Pancreas (tissue), 10 donors: ENCODE data around the gene TMX2. TPM values are rescaled to one million over a fixed set of nuclear protein-coding genes. Genes with fewer than 3 reads are reported as not detected.
"Not testable (repeated sequence)": the region's sequence is repeated elsewhere in the genome, so short reads cannot be mapped to it uniquely, and the experiment has no call there.

Experiments used
- ATAC-seq, 4 donors: fragments of 200-7000 bp; cut with Tn5 transposase; one replicate each; pipeline versions ENCODE4 v1.8.0 to v1.9.1; 2020; ENCODE audit warnings: mild to moderate bottlenecking in 4 of 4, moderate library complexity in 4 of 4
- DNase-seq, 6 donors: peaks; one replicate each; pipeline ENCODE4 v3.0.0-alpha.2; 2020
- FAIRE-seq: peaks from 2 replicates; lab custom pipeline; 2012; peaks lifted over from hg19 to GRCh38; lab: Jason Lieb, UNC
- H3K27ac ChIP-seq, 4 donors: fragments of 200-600 bp; sonication (generic); 1 replicate in 3 of 4; 2 replicates in 1 of 4; pipeline versions ENCODE4 v1.5.0 to v1.8.0; 2020
- H3K27me3 ChIP-seq, 4 donors: fragments of 200-600 bp; one replicate each; pipeline ENCODE4 v1.8.0; 2021
- H3K36me3 ChIP-seq, 3 donors: fragments of 200-600 bp; sonication (generic) in 1 of 3; one replicate each; pipeline versions ENCODE4 v1.5.0 to v1.8.0; 2020 to 2021
- H3K4me1 ChIP-seq, 3 donors: fragments of 200-600 bp; one replicate each; pipeline ENCODE4 v1.8.0; 2021
- H3K4me3 ChIP-seq, 4 donors: fragments of 200-600 bp; sonication (generic) in 2 of 4; one replicate each; pipeline versions ENCODE4 v1.5.0 to v1.8.0; 2020 to 2021
- H3K9me3 ChIP-seq, 4 donors: fragments of 200-600 bp; one replicate each; pipeline ENCODE4 v1.8.0; 2021
- WGBS, 2 donors: extraction: QIAGEN DNeasy Blood & Tissue Kit; methylation state at CpG; one replicate each; pipeline ENCODE4 v1.1.7; 2013; 5-methylcytosine and 5-hydroxymethylcytosine counted together
- intact Hi-C, 3 donors: fragments of 100-400 bp; cut with DNase I; formaldehyde crosslinking; loops; one replicate each; pipeline versions ENCODE4 v1.11.1 to v1.14.2; 2022
- polyA plus RNA-seq, 2 donors: library from polyadenylated mRNA; stranded (reverse); fragments of 200-250 nt; gene quantifications; one replicate each; pipeline ENCODE4 v1.2.3, GENCODE V29; 2013
- total RNA-seq, 6 donors: library from RNA; stranded (reverse); fragmentation: NEBNext Ultra II Directional in 4 of 6; extraction: Animal tissue kit (Norgen Biotek cat#: 25700) in 4 of 6; gene quantifications; one replicate each; pipeline versions ENCODE4 v1.2.1 to v1.2.4, GENCODE V29; 2021 to 2023
- TF ChIP-seq, protein P1 (sequence below), 4 donors: fragments of 200-600 bp; sonication (generic) in 3 of 4; IDR thresholded peaks; one replicate each; pipeline versions ENCODE4 v1.5.0 to v1.8.0; 2021; ENCODE audit warnings: antibody characterized with exemption in 4 of 4
- donor health status: healthy with polysubstance abuse.
- donor health status: DM: no; HTN: no; CAD: no; lungs with moderate emphysema.
- donor health status: DM: no; HTN: no; CAD: no.
- donor health status: control.
- donor health status: control.
- donor health status: Bipolar disorder and iron deficiency.
- donor health status: DM: yes; HTN: yes; CAD: no.
- donor health status: DM: no; HTN: no; CAD: no.
- donor health status: DM: no; HTN: no; CAD: no.
- donor health status: DM: yes; HTN: yes; CAD: no.

TMX2 gene
- total and polyA plus RNA-seq, 8 donors = 19.8 to 46.4 (median 34.1) TPM

DNA sequence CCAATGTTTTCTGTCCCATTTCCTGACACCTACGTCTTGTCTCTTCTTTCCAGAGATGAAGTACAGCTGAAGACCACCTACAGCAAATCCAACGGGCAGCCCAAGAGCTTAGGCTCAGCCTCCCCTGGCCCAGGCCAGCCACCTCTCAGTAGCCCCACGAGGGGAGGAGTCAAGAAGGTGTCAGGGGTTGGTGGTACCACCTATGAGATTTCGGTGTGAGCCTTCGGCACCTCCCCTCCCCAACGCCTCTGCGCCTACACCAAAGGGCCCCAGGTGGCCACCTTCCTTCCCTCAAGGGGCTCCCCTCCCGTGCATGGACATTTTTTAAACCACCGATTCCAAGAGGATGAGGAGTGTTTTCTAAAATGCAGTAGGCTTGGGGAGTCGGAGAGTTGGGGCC, 12.6 kb upstream of the TMX2 start:
- no peak overlapping the region for H3K27ac ChIP-seq
- 86 to 93% methylated on average over 10 of the region's 10 CpGs for whole genome bisulfite sequencing, 2 donors
- no peaks in the 10 kb centered on the region for H3K27me3 ChIP-seq
- FAIRE-seq (no peak), ATAC-seq (no peak), DNase-seq (no peak)
- TF ChIP-seq, protein P1, sequence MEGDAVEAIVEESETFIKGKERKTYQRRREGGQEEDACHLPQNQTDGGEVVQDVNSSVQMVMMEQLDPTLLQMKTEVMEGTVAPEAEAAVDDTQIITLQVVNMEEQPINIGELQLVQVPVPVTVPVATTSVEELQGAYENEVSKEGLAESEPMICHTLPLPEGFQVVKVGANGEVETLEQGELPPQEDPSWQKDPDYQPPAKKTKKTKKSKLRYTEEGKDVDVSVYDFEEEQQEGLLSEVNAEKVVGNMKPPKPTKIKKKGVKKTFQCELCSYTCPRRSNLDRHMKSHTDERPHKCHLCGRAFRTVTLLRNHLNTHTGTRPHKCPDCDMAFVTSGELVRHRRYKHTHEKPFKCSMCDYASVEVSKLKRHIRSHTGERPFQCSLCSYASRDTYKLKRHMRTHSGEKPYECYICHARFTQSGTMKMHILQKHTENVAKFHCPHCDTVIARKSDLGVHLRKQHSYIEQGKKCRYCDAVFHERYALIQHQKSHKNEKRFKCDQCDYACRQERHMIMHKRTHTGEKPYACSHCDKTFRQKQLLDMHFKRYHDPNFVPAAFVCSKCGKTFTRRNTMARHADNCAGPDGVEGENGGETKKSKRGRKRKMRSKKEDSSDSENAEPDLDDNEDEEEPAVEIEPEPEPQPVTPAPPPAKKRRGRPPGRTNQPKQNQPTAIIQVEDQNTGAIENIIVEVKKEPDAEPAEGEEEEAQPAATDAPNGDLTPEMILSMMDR (IDR thresholded peaks at IDR 0.05) = no peak
- peaks cover 3 to 67% (median 38%) of the 10 kb centered on the region in 3 donors for H3K36me3 ChIP-seq
- no peaks in the 10 kb centered on the region for H3K4me1 ChIP-seq
- intact Hi-C loops = no loop called here
- no peak overlapping the region for H3K4me3 ChIP-seq
- H3K9me3 ChIP-seq = no peaks in the 10 kb centered on the region

DNA sequence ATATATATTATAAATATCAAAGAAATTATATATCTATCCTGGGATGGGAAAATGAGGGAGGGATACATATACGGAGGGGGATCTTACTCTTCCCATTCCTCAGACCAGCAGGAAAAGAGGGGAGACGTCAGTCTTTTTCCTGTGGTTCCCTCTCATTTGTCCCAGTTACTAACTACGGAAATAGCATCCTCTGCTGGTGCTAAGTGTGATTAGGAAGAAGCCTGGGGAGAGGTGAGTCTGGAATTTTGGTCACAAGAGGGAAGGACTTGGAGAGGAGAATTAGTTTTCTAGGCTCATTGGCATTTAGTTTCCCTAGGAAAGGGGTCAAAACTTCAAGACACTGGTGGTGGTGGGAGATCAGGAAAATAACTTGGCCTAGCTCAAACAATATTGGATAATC, 12.0 kb upstream of the TMX2 start:
- WGBS, 2 donors = 77 to 78% methylated on average over 3 of the region's 3 CpGs
- no peak for ATAC-seq
- Histone ChIP-seq H3K4me1 (no peaks in the 10 kb centered on the region), H3K9me3 (no peaks in the 10 kb centered on the region), H3K36me3 (peaks cover 3 to 63% (median 33%) of the 10 kb centered on the region in 3 donors), H3K4me3 (no peak overlapping the region), H3K27me3 (no peaks in the 10 kb centered on the region), H3K27ac (no peak overlapping the region)
- no peak for FAIRE-seq
- intact Hi-C loops = no loop called here
- TF ChIP-seq, protein P1 (IDR thresholded peaks at IDR 0.05) = no peak
- DNase-seq = no peak

DNA sequence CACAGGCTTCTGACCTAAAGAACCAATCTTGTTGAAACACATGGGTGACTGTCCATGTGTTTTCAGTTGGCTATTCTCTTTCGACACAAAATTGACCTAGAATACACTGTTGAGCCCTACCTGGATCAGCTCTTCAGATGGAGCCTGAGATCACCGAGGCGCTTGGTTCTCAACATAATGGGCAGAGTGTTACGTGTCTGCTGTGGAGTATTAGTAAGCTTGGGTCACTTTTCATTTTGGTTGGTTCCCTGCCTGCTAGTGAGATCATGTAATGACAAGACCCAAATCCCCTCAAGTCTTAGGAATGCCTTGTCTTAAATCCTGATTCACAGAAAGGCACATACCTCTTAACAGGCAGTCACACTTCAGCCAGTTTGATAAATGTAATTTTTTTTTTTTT, 9.1 kb upstream of the TMX2 start:
- Histone ChIP-seq H3K36me3 (peaks cover 3 to 51% (median 18%) of the 10 kb centered on the region in 3 donors), H3K4me3 (no peak overlapping the region), H3K27me3 (no peaks in the 10 kb centered on the region), H3K4me1 (no peaks in the 10 kb centered on the region), H3K9me3 (no peaks in the 10 kb centered on the region), H3K27ac (no peak overlapping the region)
- FAIRE-seq (no peak), ATAC-seq (no peak), DNase-seq (no peak)
- intact Hi-C loops = no loop called here
- TF ChIP-seq, protein P1 (IDR thresholded peaks at IDR 0.05) = no peak
- 93 to 98% methylated on average over 4 of the region's 4 CpGs for WGBS, 2 donors

DNA sequence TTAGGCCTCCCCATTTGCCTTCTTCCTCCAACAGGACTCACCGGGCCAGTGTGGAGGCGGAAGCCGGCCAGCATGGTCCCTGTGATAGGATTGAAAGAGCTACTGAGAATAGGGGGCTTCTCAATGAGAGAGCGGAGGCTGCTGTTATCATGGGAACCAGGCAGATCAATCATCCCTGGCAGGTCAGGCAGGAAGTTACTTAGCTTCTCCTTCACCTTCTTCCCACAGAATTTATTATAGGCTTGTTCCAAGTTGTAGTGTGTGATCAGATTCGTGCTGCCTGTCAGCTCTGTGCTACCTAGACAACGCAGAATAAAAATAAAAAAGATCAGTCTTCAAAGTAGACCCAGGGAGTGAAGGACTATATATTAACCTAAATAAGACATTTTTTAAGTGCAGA, 7.5 kb upstream of the TMX2 start:
- H3K4me3 ChIP-seq = no peak overlapping the region
- H3K9me3 ChIP-seq = no peaks in the 10 kb centered on the region
- H3K4me1 ChIP-seq = no peaks in the 10 kb centered on the region
- TF ChIP-seq, protein P1 (IDR thresholded peaks at IDR 0.05) = no peak
- no peak for ATAC-seq
- H3K27ac ChIP-seq = no peak overlapping the region
- WGBS, 2 donors = 85 to 86% methylated on average over 6 of the region's 6 CpGs
- H3K36me3 ChIP-seq = peaks cover under 1 to 37% (median 2%) of the 10 kb centered on the region in 3 donors
- no peak for DNase-seq
- no peaks in the 10 kb centered on the region for H3K27me3 ChIP-seq
- FAIRE-seq = no peak
- intact Hi-C loops = no loop called here

DNA sequence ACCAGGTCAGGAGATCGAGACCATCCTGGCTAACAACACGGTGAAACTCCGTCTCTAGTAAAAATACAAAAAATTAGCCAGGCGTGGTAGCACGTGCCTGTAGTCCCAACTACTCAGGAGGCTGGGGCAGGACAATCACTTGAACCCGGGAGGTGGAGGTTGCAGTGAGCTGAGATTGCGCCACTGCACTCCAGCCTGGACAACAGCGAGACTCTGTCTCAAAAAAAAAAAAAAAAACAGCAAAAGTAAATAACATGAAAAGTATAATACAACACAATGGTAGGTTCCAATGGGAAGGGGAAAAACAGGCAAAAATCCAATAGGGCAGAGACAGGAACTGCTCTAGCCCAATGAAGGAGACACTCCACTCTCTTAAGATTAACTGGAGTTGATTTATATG, 7.0 kb upstream of the TMX2 start:
- 87 to 89% methylated on average over 8 of the region's 8 CpGs for whole genome bisulfite sequencing, 2 donors
- DNase-seq, H3K27ac ChIP-seq, H3K4me3 ChIP-seq, H3K9me3 ChIP-seq, H3K27me3 ChIP-seq, FAIRE-seq, intact Hi-C loops, H3K4me1 ChIP-seq, ATAC-seq: not testable (repeated sequence)
- H3K36me3 ChIP-seq = peaks cover 0 to 32% (median 0%) of the 10 kb centered on the region in 3 donors
